LNCaP clone FGC (cell line): Measurements from ENCODE around the gene SKAP2.

Experiments
- DNase-seq: peaks from one replicate; pipeline ENCODE4 v3.0.0-alpha.2; 2011; ENCODE audit warnings: low read depth
- H3K4me3 ChIP-seq: 2 replicates; pipeline ENCODE4 v1.5.1; 2011; ENCODE audit warnings: mild to moderate bottlenecking, low read depth, low read length, control low read depth
- TF ChIP-seq, protein P1 (sequence below): IDR thresholded peaks from 2 replicates; pipeline ENCODE4 v1.5.1; 2012; ENCODE audit warnings: mild to moderate bottlenecking; ENCODE audit not compliant: control insufficient read depth, insufficient read depth; ENCODE audit errors: extremely low read depth

Gene SKAP2

GRCh38 chr7:26670841-26671240 is 193.5 kb downstream of the SKAP2 start:
- H3K4me3 ChIP-seq: no peak overlapping the region
- no peak for DNase-seq
- TF ChIP-seq, protein P1, sequence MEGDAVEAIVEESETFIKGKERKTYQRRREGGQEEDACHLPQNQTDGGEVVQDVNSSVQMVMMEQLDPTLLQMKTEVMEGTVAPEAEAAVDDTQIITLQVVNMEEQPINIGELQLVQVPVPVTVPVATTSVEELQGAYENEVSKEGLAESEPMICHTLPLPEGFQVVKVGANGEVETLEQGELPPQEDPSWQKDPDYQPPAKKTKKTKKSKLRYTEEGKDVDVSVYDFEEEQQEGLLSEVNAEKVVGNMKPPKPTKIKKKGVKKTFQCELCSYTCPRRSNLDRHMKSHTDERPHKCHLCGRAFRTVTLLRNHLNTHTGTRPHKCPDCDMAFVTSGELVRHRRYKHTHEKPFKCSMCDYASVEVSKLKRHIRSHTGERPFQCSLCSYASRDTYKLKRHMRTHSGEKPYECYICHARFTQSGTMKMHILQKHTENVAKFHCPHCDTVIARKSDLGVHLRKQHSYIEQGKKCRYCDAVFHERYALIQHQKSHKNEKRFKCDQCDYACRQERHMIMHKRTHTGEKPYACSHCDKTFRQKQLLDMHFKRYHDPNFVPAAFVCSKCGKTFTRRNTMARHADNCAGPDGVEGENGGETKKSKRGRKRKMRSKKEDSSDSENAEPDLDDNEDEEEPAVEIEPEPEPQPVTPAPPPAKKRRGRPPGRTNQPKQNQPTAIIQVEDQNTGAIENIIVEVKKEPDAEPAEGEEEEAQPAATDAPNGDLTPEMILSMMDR: no peak

DNA sequence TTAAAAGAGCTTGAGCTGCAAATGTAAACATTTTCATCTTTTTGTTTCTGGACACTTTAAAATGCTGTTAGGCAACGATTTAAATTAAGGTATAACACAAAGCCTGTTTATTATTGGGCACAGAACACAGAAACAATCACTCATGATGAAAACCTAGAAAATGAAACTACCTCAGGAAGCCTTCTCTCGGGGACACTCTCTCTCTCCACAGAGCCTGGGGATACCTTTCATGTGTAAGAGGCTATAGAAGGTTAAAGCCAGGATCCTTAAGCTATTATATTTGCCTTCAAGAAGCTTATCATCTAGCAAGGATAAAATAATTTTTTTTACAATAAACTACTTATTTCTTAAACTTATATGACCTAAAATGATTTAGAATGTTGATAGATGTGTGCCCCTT is 194.1 kb downstream of the SKAP2 start:
- TF ChIP-seq, protein P1: no peak
- H3K4me3 ChIP-seq: no peak overlapping the region
- DNase-seq: no peak

DNA sequence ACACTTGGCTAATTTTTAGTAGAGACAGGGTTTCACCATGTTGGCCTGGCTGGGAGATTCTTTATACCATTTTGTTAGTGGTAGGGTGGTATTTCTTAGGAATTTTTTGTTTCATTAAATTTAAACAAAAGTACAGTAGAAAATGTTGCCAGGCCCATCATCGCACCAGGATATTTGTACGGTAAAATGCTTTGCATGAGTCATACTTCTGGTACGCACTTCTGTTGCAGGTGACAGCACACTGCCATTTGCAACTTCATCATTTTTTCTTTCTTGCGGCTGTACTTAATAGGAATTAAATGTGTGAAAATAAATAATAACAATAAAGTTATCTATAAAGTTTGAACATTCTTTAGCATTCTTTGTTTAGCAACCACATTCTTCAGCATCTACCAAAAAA is 195.6 kb downstream of the SKAP2 start:
- TF ChIP-seq, protein P1: no peak
- no peak for DNase-seq
- H3K4me3 ChIP-seq: no peak overlapping the region

DNA sequence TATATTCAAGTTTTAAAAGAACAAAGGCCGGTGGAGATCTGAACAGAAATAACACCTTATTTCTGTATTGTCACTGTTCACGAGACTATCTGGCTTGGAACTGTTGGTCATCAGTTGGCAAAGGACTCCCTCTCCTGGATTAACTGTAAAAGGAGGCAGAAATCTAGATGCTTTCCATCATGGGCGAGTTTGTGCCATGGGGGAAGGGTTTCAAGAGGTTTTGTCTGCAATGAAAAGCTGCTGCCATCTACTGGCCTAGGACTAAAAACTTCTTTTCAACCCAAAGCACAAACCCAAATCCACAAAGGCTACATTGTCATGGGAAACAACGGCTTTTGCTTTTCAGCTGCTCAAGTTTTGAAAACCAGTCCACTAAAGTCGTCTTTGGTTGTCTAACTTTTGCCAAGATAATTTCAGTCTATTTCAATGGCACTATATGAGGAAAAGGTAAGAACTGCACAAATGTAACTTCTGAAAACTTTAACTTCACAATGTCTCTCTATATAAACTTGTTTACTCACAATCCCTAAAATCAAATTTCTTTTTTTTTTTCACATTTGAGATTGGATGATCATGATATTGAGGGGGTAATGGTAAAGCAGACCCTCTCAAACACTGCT is 196.8 kb downstream of the SKAP2 start:
- TF ChIP-seq, protein P1: peak; percentile 89
- peak; percentile 96 for DNase-seq
- no peak overlapping the region for H3K4me3 ChIP-seq

DNA sequence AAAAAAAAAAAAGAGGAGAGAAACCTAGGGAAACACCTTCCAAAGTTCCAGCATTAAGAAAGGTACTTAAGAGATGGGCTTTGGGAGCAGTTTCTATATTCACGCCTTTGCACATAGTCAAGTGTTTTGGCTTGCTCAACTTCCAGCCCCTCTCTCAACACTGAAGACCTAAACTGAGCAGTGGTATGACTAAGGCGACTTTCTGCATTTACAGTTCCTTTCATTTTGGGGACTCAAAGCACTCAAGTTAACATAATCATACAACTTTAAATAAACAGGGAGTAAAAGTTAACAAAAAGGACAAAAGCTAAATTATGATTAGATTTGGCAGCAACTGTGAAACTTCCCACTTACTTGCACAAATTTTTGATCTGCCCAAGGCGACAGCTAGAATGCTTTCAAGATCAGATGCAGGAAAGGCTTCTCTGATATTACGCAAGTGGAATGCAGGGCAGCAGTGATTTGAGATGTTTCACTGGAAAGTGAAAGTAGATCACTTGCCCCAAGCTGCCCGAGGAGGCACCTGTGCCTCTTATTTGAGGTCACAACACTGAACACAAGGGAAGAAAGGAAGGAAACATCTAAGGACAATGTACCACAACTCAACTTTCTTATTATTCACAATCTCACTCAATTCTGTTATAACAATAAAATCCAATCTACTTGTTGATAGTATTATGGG is 199.5 kb downstream of the SKAP2 start:
- DNase-seq: no peak
- TF ChIP-seq, protein P1: no peak
- H3K4me3 ChIP-seq: no peak overlapping the region

DNA sequence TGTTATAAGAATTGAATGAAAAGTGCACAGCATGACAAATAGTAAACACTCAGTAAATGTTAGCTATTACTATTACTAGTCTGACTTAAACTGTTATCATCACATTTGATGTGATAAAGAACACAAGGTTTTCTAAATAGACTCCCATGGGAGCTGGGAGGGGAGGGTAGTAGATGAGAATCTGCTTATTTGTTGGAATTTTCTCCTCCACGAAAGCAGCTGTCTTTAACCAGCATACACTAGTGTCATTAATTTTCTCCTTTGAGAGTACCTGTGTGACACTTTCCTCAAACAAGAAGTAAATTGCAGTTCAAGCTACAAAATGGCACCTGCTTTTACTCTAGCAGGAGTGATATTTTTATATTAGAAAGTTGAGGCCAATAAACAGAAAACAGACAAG is 200.1 kb downstream of the SKAP2 start:
- TF ChIP-seq, protein P1: no peak
- H3K4me3 ChIP-seq: no peak overlapping the region
- DNase-seq: no peak

GRCh38 chr7:26663874-26664273 is 200.5 kb downstream of the SKAP2 start:
- no peak overlapping the region for H3K4me3 ChIP-seq
- DNase-seq: no peak
- TF ChIP-seq, protein P1: no peak
